Brain microvascular endothelial cell (primary cell): Measurements from ENCODE around the gene ZRANB1.

Source experiments
- DNase-seq: peaks from one replicate; pipeline ENCODE4 v3.0.0-alpha.2; 2020
- H3K27ac ChIP-seq: fragments of 250-450 bp; sonication (Bioruptor Pico); 2 replicates; pipeline ENCODE4 v1.5.1; 2020; ENCODE audit warnings: mild to moderate bottlenecking, moderate library complexity
- H3K27me3 ChIP-seq: fragments of 250-450 bp; sonication (Bioruptor Pico); replicated peaks from 2 replicates; pipeline ENCODE4 v1.5.1; 2020; ENCODE audit warnings: mild to moderate bottlenecking
- H3K36me3 ChIP-seq: fragments of 250-450 bp; sonication (Bioruptor Pico); replicated peaks from 2 replicates; pipeline ENCODE4 v1.5.1; 2020; ENCODE audit warnings: mild to moderate bottlenecking
- H3K4me3 ChIP-seq: 2 replicates; pipeline ENCODE4 v1.5.1; 2011; ENCODE audit warnings: low read depth, mild to moderate bottlenecking, control low read depth, low read length, moderate library complexity
- in situ Hi-C: cut with HindIII; loops from 2 replicates; pipeline ENCODE4 v1.10.0; 2017; ENCODE audit warnings: low sequenced_read_pairs, low pct_ligation_motif_present
- TF ChIP-seq, protein P1 (sequence below): IDR thresholded peaks from 2 replicates; pipeline ENCODE4 v1.5.1; 2011; ENCODE audit warnings: low read depth, mild to moderate bottlenecking, moderate library complexity, low read length, control low read depth, inconsistent platforms; ENCODE audit errors: missing control alignments

The ZRANB1 gene

DNA sequence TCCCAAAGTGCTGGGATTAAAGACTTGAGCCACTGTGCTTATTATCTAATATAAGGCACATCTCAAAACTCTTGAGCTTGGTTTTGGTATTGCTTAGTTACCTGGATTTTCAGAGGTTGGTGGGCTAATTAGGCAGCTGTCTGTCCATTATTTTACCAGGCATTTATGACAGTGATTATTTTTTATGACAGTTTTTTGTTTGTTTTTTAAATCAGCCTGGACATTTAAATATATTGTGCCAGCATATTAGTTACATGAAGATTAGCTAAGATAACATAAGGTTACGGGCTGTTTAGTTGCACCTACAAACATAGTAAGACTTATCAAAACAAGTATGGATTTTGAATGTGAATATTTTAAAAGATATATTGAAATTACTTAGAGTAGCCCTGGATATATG lies 2.6 kb upstream of the ZRANB1 start:
- DNase-seq, result no peak
- in situ Hi-C loops, result no loop called here
- H3K27ac ChIP-seq, result no peak overlapping the region
- H3K27me3 ChIP-seq, result no peaks in the 10 kb centered on the region
- TF ChIP-seq, protein P1, sequence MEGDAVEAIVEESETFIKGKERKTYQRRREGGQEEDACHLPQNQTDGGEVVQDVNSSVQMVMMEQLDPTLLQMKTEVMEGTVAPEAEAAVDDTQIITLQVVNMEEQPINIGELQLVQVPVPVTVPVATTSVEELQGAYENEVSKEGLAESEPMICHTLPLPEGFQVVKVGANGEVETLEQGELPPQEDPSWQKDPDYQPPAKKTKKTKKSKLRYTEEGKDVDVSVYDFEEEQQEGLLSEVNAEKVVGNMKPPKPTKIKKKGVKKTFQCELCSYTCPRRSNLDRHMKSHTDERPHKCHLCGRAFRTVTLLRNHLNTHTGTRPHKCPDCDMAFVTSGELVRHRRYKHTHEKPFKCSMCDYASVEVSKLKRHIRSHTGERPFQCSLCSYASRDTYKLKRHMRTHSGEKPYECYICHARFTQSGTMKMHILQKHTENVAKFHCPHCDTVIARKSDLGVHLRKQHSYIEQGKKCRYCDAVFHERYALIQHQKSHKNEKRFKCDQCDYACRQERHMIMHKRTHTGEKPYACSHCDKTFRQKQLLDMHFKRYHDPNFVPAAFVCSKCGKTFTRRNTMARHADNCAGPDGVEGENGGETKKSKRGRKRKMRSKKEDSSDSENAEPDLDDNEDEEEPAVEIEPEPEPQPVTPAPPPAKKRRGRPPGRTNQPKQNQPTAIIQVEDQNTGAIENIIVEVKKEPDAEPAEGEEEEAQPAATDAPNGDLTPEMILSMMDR, result no peak
- no peak overlapping the region for H3K4me3 ChIP-seq
- peaks cover 4% of the 10 kb centered on the region for H3K36me3 ChIP-seq

DNA sequence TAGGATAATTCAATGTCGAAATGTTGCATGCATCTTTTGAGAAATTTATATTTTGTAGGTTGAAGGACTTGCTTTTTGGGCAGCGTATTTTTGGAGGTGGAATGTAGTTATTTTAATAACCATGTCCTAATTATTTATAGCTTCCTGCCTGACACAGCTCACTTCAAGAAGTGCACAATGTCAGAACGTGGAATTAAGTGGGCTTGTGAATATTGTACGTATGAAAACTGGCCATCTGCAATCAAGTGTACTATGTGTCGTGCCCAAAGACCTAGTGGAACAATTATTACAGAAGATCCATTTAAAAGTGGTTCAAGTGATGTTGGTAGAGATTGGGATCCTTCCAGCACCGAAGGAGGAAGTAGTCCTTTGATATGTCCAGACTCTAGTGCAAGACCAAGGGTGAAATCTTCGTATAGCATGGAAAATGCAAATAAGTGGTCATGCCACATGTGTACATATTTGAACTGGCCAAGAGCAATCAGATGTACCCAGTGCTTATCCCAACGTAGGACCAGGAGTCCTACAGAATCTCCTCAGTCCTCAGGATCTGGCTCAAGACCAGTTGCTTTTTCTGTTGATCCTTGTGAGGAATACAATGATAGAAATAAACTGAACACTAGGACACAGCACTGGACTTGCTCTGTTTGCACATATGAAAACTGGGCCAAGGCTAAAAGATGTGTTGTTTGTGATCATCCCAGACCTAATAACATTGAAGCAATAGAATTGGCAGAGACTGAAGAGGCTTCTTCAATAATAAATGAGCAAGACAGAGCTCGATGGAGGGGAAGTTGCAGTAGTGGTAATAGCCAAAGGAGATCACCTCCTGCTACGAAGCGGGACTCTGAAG lies 620 bp downstream of the ZRANB1 start:
- no peak overlapping the region for H3K27ac ChIP-seq
- no peak overlapping the region for H3K4me3 ChIP-seq
- no peak for DNase-seq
- in situ Hi-C loops, result no loop called here
- H3K27me3 ChIP-seq, result no peaks in the 10 kb centered on the region
- H3K36me3 ChIP-seq, result peaks cover 4% of the 10 kb centered on the region
- TF ChIP-seq, protein P1, result no peak

DNA sequence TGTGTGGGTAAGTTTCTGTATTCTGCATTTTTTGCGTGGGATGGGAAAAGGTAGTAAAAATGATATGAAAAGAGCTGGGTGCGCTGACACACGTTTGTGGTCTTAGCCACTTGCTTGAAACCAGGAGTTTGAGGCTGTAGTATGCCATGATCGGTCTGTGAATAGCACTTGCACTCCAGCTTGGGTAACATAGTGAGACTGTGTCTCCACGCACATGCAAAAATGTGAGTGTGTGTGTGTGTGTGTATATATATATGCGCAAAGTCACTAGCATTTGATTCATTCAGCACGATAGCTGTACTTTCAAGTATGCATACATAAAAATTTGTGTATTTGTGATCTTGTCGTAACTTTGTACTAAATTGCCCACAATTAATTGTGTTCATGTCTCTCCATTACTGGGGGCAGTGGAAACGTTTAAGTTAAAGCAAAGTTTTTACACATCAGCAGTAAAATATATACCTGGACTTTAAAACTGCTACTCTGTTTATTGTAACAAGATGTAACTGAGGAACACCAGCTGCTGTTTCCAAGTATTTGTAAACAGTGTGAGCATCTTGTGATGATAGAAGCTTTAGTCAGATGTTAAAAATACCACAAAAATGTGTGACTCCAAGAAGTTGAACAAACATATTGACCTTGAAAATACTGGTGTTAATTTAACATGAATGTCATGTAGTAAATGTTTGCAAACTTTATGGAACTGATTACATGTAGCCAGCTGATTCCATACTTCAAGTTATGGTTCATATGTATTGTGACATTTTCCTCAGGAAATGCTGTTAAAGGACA lies 1.6 kb downstream of the ZRANB1 start:
- in situ Hi-C loops, result no loop called here
- Histone ChIP-seq H3K27me3 (no peaks in the 10 kb centered on the region), H3K36me3 (peaks cover 4% of the 10 kb centered on the region), H3K27ac (peak overlapping the region; percentile 48), H3K4me3 (no peak overlapping the region)
- peak; percentile 39 for DNase-seq
- TF ChIP-seq, protein P1, result no peak

DNA sequence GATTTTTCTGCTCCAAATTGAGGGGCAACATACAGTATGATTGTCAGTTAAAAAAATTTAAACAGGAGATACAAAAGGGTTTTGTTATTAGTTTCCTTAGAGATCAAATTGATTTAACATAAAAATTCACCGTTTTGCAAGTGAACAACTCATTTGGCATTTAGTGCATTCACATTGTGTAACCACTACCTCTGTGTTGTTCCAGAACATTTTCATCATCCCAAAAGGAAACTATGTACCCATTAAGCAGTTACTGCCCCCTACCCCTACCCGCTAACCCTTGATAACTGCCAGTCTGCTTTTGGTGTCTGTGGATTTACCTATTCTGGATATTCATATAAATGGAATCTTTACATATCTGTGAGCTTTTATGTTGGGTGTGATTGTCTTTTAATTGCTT lies 3.1 kb downstream of the ZRANB1 start:
- peaks cover 4% of the 10 kb centered on the region for H3K36me3 ChIP-seq
- in situ Hi-C loops, result no loop called here
- no peak for DNase-seq
- TF ChIP-seq, protein P1, result no peak
- no peak overlapping the region for H3K4me3 ChIP-seq
- no peaks in the 10 kb centered on the region for H3K27me3 ChIP-seq
- peak overlapping the region; percentile 46 for H3K27ac ChIP-seq

DNA sequence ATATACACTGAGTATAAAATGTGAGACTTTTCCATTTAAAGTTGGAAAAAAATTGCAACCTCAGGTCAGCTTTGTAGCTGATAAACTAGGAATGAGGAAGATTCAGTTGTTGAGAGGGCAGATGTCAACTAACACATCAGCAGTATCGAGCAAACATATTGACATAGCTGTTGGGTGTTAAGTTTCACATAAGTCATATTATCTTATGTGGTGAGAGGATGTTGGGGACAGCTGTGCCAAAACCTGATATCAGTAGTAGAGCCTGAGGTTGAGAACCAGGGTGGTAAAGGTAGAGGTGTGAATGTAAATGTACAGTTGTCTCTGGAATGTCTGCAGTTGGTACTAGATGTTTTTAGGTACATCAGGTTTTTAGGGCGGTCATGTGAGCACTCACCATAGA lies 5.0 kb downstream of the ZRANB1 start:
- H3K27ac ChIP-seq, result no peak overlapping the region
- TF ChIP-seq, protein P1, result no peak
- in situ Hi-C loops, result no loop called here
- DNase-seq, result no peak
- H3K36me3 ChIP-seq, result peaks cover 4% of the 10 kb centered on the region
- H3K4me3 ChIP-seq, result no peak overlapping the region
- H3K27me3 ChIP-seq, result no peaks in the 10 kb centered on the region
